GM19023 (cell line): ENCODE data around the gene CPT1B.
"Not testable (repeated sequence)": the region's sequence is repeated elsewhere in the genome, so short reads cannot be mapped to it uniquely, and the experiment has no call there.

ENCODE experiments used
- ATAC-seq: cut with Tn5 transposase; IDR thresholded peaks from one replicate; pipeline ENCODE4 v1.9.1; 2021; ENCODE audit warnings: mild to moderate bottlenecking, moderate library complexity; ENCODE audit not compliant: unreplicated experiment

The CPT1B gene

DNA sequence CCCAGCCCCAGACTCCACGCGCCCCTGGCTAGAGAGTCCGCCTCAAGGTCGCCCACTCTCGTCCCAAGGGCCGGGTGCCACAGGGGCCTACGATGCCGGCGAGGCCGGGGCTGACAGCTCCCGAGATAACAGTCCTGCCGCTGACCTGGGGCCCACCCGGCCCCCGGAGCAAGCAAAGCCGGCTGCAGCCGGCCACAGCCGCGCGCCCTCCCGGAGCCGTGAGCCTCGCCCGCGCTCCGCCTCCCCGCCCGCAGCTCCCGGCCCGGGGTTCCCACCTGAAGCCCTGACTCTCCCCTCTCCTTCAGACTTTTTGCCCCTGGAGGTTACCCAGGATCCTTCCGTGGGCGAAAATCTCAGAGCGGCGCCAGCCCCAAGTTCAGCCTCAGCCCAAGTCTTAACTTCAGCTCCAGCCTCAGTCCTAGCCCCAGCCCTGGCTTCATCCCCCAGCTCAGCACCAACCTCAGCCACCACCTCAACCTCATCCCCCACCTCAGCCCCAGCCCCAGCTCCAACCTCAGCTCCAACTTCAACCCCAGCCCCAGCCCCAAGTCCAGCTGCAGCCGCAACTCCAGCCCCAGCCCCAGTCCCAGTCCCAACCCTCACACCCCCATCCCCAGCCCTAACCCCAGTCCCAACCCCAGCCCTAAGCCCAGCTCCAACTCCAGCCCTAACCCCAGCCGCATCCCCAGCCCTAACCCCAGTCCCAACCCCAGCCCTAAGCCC is 30.8 kb downstream of the CPT1B start:
- no peak for ATAC-seq

- no peak for ATAC-seq
Observed at GRCh38 chr22:50546326-50547262, 31.6 kb downstream of the CPT1B start.

DNA sequence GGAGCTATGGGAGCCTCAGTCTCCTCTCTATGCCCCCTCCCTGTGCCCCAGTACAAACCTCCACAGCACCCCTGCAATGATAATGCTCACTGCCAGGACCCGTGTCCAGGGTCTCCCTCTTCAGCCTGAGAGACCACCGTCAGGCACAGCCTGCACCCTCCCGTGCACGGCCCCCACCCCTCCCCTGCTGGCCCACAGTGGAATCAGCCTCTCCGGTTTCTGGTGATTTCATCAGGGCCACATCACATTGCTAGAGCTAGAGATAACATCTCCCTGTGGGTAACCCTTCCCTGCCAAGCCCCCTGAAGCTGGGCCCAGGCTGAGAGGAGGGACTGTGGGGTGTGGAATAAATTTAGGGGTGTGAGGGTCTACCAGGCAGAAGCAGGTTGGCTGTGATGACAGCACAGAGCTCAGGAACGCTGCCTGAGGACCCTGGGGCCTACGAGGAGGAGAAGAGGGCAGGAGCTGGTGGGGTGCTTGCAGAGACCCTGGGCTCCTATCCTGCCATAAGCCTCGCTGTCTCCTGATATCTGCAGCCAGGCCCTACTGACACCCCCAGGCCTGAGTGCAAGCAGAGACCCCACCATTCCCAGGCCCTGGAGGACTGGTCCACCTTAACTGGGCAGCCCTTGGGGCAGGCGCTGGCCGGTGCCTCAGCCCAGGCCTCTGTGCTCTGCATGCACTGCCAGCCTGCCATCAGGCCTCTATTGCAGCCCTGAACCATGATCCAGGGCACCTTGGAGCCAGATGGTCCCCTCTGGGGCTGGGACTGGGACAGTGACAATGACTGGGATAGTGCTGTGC is 32.5 kb downstream of the CPT1B start, which contains the start of gene KLHDC7B:
TSS of gene KLHDC7B (plus strand) at position 378 of the 804 bp plus-strand sequence. CDS start at position 723, 345 bp downstream.
- no peak for ATAC-seq

- no peak for ATAC-seq
Observed at GRCh38 chr22:50544746-50545253, 33.4 kb downstream of the CPT1B start.

DNA sequence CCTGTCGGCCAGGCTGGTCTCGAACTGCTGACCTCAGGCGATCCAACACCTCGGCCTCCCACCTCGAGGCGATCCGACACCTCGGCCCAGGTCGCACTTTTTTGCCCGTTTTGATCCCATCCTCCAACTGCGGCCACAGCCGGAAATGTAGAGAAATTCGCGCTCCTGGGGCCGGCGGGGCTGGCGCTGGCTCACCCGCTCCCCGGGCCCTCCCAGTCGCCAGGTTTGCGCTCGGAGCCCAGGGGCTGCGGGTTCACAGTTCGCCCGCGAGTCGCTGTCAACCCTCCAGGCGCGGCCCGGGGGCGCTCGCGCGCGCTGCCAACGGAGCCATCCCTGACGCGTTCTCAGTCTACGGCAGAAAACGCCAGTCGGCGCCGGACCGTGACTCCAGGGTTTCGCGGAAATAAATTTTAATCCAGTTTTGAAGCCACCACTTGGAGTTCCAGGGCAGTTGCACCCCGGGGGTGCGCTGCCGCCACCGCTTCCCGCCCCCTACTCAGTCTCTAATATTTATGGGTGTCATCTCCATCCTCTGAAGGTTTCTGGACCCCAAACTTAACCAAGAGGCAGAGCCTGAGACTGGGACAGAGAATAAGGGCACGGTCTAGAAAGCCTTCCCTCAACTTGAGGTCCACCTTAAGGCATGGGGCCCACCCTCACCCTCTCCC is 34.0 kb downstream of the CPT1B start:
- ATAC-seq: no peak

DNA sequence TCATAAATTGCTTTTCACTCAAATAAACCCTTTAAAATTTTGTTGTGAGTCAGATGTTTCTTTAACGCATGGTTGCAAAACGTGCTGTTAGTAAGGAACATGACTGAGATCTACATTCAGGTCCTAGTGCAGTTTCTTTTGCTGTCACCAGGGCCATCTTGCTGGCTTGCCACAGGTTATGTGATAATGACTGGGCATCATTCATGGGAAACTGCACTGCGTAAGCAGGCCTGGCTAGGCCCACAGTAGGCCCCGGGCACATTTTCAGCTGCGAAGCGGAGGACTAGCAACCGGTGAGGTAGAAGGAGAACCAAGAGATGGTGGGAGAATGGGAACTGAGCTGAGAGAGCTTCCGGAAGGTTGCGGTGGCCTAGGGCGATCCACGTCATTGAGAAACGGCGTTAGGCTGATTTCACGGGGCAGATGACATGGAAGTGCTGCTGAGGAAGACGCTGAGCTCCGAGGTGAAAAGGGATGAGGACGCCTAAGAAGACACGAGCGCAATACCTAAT is 35.8 kb downstream of the CPT1B start:
- no peak for ATAC-seq

GRCh38 chr22:50541667-50542026 is 36.6 kb downstream of the CPT1B start:
- not testable (repeated sequence) for ATAC-seq

- ATAC-seq: no peak
Observed at GRCh38 chr22:50540381-50540780, 37.8 kb downstream of the CPT1B start.

DNA sequence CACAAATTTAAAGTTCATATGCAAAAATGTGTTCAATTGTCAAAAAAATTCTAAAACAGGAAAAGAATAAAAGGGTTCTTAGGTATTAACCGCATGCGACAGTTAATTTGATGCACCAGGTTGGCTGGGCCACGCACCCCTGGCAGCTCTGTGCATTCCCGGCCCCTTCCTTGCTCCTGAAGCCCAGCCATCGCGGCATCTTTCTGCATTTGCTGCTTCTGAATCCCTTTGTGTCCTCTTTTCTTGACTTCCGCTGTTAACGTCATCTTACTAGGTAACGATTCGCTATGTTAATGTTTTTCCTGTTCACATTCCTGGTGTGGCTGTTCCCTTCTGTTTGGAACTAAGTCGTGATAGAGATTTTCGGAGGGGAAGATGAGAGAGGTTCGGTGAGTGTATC is 40.5 kb downstream of the CPT1B start:
- ATAC-seq: no peak

DNA sequence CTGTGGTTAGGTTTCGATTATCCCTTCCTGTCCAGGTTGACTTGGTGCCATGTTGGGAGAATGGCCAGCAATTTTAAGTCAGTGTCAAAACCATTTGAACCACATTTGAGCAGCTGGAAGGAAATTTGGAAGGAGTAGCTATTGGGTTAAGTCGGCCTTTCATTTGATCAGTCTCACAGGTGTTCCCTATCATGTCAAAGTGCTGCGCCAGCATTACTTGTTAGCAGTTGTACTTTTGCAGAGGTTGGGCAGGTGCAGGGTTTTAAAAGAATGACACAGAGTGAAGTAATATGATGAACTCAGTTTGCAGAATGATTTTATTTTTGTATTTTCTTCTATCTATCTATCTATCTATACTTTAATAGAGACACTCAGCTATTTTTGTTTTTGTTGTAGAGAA is 42.0 kb downstream of the CPT1B start:
- ATAC-seq: no peak

DNA sequence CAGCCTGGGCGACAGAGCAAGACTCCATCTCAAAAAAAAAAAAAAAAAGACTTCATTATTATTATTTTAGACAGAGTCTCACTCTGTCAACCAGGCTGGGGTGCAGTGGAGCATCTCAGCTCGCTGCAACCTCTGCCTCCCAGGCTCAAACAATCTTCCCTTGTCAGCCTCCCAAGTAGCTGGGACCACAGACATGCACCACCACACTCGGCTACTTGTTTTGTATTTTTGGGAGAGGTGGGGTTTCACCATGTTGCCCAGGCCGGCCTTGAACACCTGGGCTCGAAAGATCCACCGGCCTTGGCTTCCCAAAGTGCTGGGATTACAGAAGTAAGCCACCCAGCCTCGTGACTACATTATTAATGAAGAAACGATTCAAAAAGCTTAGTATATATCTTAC is 43.1 kb downstream of the CPT1B start:
- no peak for ATAC-seq

GRCh38 chr22:50533856-50534711 is 44.1 kb downstream of the CPT1B start:
- not testable (repeated sequence) for ATAC-seq

GRCh38 chr22:50532824-50533796 is 45.1 kb downstream of the CPT1B start:
- no peak for ATAC-seq

DNA sequence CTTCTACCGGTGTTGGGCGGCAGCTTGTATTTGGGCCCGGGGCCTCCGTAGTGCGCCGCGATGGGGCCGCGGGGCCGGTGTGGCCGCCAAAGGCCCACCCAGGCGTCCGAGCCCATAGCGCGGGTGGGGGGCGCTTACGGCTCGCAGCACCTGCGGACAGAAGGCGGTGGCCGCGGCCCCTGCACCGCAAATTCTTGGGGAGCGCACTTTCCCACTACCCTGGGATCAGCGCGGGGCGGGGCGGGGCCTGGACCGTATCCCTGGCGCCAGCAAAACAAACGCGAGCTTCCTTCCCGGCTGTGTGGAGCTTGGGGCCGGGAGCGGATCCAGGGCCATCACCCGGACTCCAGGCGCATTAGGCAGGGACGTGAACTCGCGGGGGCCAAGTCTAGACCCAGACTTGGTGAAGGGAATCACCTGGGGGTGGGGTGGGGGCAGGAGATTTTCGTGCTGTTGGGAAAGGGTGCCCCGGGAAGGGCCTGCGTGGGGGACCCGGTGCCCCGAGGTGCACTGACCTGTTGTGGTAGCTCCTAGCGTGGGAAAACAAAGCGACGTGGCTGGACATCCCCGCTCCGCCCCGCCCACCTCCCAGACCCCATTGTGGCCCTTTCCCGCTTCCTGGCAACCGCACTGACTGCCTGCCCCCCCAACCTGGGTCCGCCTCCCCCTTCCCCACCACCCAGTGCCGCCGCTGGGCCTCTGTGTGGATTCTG is 46.1 kb downstream of the CPT1B start:
- no peak for ATAC-seq

DNA sequence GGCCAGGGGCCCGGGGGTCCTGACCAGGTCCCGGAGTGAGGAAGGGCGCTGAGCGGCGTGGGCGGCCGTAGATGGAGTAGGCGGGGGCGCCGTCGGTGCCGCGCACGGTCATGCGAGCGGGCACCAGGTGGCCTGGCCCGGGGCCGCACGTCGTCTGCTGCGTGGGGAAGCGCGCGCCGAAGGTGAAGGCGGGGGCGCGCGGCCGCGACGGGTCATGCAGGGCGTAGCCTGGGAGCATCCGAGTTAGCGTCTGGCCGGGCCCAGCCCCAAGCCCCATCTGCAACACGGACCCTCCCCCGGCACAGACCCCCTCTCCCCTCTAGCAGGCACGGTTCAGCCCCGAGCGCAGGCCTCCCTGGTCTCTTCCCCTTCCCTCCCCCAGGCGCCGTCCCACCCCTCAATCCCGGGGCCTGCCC is 46.7 kb downstream of the CPT1B start:
- peak; percentile 31 for ATAC-seq

DNA sequence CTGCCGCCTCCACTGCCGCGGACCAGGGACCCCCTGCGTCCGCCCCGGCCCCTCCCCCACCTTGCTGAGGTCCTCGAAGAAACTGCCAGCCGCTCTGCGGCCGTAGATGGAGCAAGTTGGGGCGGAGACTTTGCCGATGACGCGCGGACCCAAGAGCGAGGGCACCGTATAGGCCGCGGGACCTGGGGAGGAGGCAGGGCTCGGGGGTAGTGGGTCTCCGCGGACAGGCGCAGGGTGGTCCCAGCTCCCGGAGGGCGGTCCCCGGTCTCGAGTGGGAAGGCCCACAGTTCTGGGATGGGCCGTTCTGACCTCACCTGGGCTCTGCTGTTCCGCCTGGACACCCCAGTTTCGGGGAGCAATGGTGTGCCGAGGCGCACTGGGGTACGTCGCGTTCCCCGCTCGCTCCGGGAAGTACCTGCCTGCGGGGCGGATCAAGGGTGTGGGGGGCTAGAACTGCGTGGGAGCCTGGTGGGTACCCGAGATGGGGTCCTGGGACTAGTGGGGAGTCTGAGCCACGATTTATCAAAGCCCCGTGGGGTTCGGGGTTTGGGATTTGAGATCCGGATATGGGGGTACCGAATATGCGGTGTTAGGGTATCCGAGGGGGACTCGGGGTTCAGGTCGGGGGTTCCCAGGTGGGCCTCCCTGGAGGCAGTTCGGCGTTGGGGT is 47.2 kb downstream of the CPT1B start:
- ATAC-seq: no peak

DNA sequence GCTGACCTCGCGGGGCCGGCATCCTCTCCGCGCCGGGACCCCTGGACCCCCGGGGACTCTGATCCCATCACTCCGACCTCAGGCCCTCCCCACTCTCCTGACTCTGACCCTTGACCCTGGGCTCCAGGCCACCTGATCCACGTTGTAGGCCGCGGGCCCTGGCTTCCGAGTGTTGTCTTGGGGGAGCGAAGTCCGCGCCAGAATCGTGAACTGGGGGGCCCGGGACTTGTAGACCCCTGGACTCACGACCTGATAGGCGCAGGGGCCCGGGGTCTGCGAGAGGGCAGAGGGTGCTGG is 47.7 kb downstream of the CPT1B start:
- ATAC-seq: no peak
